A549 (cell line): ENCODE data around the gene PAK4. TPM values are rescaled to one million over a fixed set of nuclear protein-coding genes. Genes with fewer than 3 reads are reported as not detected.

Experiments
- ATAC-seq, 2 experiments: fragments of 200-7000 bp in 1 of 2; fragments of >200 bp in 1 of 2; cut with Nextera tagmentation in 1 of 2; cut with Tn5 transposase in 1 of 2; 3 replicates each; pipeline versions ENCODE4 v1.8.0 to v1.9.1; 2018 to 2020; ENCODE audit warnings: mild to moderate bottlenecking in 1 of 2, moderate library complexity in 1 of 2
- CTCF ChIA-PET: fragments of 300-600 bp; sonication (Branson Sonifier 250); formaldehyde crosslinking; extraction: SDS; loops from one replicate; lab custom pipeline; 2021; ENCODE audit warnings: antibody characterized with exemption, inconsistent platforms; lab: Yijun Ruan, JAX
- POLR2A ChIA-PET: fragments of 350-600 bp; formaldehyde crosslinking; extraction: SDS; loops from one replicate; lab custom pipeline; 2021; ENCODE audit warnings: antibody characterized with exemption, inconsistent platforms; lab: Yijun Ruan, JAX
- DNase-seq, 2 experiments: peaks; one replicate each; pipeline versions ENCODE4 v3.0.0 to v3.0.0-alpha.2; 2011 to 2016; ENCODE audit warnings: low read depth in 1 of 2, low spot score in 1 of 2
- FAIRE-seq: peaks from 2 replicates; lab custom pipeline; 2011; peaks lifted over from hg19 to GRCh38; lab: Jason Lieb, UNC
- H3K27ac ChIP-seq, 2 experiments: fragments of >200 bp; sonication (Bioruptor Twin); formaldehyde crosslinking; 3 replicates each; pipeline ENCODE4 v1.5.1; 2016 to 2017
- H3K4me1 ChIP-seq: fragments of >200 bp; sonication (Bioruptor Twin); formaldehyde crosslinking; 3 replicates; pipeline ENCODE4 v1.6.1; 2016
- H3K4me2 ChIP-seq: fragments of >200 bp; sonication (Bioruptor Twin); formaldehyde crosslinking; 3 replicates; pipeline ENCODE4 v1.6.1; 2016
- H3K4me3 ChIP-seq: fragments of >200 bp; sonication (Bioruptor Twin); formaldehyde crosslinking; 3 replicates; pipeline ENCODE4 v1.5.1; 2016
- H3K9me3 ChIP-seq: fragments of >200 bp; sonication (Bioruptor Twin); formaldehyde crosslinking; 3 replicates; pipeline ENCODE4 v1.6.1; 2016
- CBX8 ChIP-seq: fragments of 200-600 bp; sonication (generic); IDR thresholded peaks from 2 replicates; pipeline ENCODE4 v1.6.1; 2016
- CEBPB ChIP-seq, 2 experiments: fragments of >200 bp in 1 of 2; sonication (Bioruptor Twin) in 1 of 2; formaldehyde crosslinking in 1 of 2; IDR thresholded peaks; 2 replicates each; pipeline ENCODE4 v1.6.1; 2012 to 2016
- CHD4 ChIP-seq: fragments of 200-600 bp; sonication (generic); IDR thresholded peaks from 2 replicates; pipeline ENCODE4 v1.6.1; 2016; ENCODE audit warnings: antibody characterized with exemption, mild to moderate bottlenecking, borderline replicate concordance
- FOSB ChIP-seq: fragments of 250-450 bp; sonication (Bioruptor Pico); IDR thresholded peaks from 2 replicates; pipeline ENCODE4 v1.5.0; 2020; ENCODE audit warnings: mild to moderate bottlenecking, moderate library complexity
- FOSL2 ChIP-seq, 2 experiments: fragments of 450-650 bp in 1 of 2; fragments of >200 bp in 1 of 2; sonication (Bioruptor Twin) in 1 of 2; formaldehyde crosslinking; IDR thresholded peaks; 2 replicates each; pipeline versions ENCODE4 v1.5.0 to v1.6.1; 2016 to 2020; ENCODE audit warnings: mild to moderate bottlenecking in 1 of 2, moderate library complexity in 1 of 2
- FOXS1 ChIP-seq: fragments of 250-450 bp; sonication (Bioruptor Pico); IDR thresholded peaks from 2 replicates; pipeline ENCODE4 v1.5.0; 2020; ENCODE audit warnings: mild to moderate bottlenecking, moderate library complexity
- HDAC2 ChIP-seq: fragments of 200-600 bp; sonication (generic); IDR thresholded peaks from 2 replicates; pipeline ENCODE4 v1.6.1; 2016
- HOXA7 ChIP-seq: fragments of 250-450 bp; sonication (Bioruptor Pico); IDR thresholded peaks from 2 replicates; pipeline ENCODE4 v1.5.0; 2020; ENCODE audit warnings: mild to moderate bottlenecking, moderate library complexity
- HOXB13 ChIP-seq: fragments of 250-450 bp; sonication (Bioruptor Pico); IDR thresholded peaks from 2 replicates; pipeline ENCODE4 v1.5.0; 2020; ENCODE audit warnings: low read depth, mild to moderate bottlenecking, moderate library complexity
- KDM1A ChIP-seq: fragments of 200-600 bp; sonication (generic); IDR thresholded peaks from 2 replicates; pipeline ENCODE4 v1.6.1; 2016; ENCODE audit warnings: low read depth, mild to moderate bottlenecking
- MYC ChIP-seq: IDR thresholded peaks from 2 replicates; pipeline ENCODE4 v1.6.1; 2012; ENCODE audit warnings: mild to moderate bottlenecking, inconsistent platforms, low read length, improper control_type of control experiment, borderline replicate concordance
- NPAS2 ChIP-seq: fragments of 250-450 bp; sonication (Bioruptor Pico); IDR thresholded peaks from 2 replicates; pipeline ENCODE4 v1.8.0; 2022; ENCODE audit warnings: mild to moderate bottlenecking, moderate library complexity, borderline replicate concordance
- NR3C1 ChIP-seq: fragments of >200 bp; sonication (Bioruptor Twin); formaldehyde crosslinking; IDR thresholded peaks from 3 replicates; pipeline ENCODE4 v1.6.1; 2017
- PHF8 ChIP-seq: fragments of 200-600 bp; sonication (generic); IDR thresholded peaks from 2 replicates; pipeline ENCODE4 v1.6.1; 2016; ENCODE audit warnings: low read depth, mild to moderate bottlenecking, antibody characterized with exemption, moderate library complexity, borderline replicate concordance
- POLR2A ChIP-seq: IDR thresholded peaks from 2 replicates; pipeline ENCODE4 v1.6.1; 2012; ENCODE audit warnings: mild to moderate bottlenecking, low read length
- RAD21 ChIP-seq, 2 experiments: fragments of >200 bp in 1 of 2; sonication (Bioruptor Twin) in 1 of 2; formaldehyde crosslinking in 1 of 2; IDR thresholded peaks in 1 of 2; conservative IDR thresholded peaks in 1 of 2; 2 replicates in 1 of 2; 3 replicates in 1 of 2; pipeline ENCODE4 v1.6.1; 2012 to 2018; ENCODE audit warnings: inconsistent platforms in 1 of 2
- RCOR1 ChIP-seq: fragments of 150-350 bp; IDR thresholded peaks from 2 replicates; pipeline ENCODE4 v1.6.1; 2014; ENCODE audit warnings: antibody characterized with exemption, low read length, low read depth
- SMC3 ChIP-seq: fragments of >200 bp; sonication (Bioruptor Twin); formaldehyde crosslinking; IDR thresholded peaks from 3 replicates; pipeline ENCODE4 v1.6.1; 2018; ENCODE audit warnings: inconsistent platforms
- ZC3H11A ChIP-seq: fragments of 450-650 bp; IDR thresholded peaks from 2 replicates; pipeline ENCODE4 v1.6.1; 2014; ENCODE audit warnings: antibody characterized with exemption, mild to moderate bottlenecking
- WGBS: methylation state at CpG from one replicate; pipeline ENCODE4 v1.1.6; 2017; ENCODE audit errors: missing lambda C conversion rate; 5-methylcytosine and 5-hydroxymethylcytosine counted together
- polyA plus RNA-seq, 4 experiments: library from polyadenylated mRNA; depleted of rRNA in 3 of 4; stranded (reverse); fragments of >200 nt; fragmentation: RNase III in 1 of 4; extraction: RNeasy Plus Mini Kit Qiagen cat#74134 plus additional on column Dnase treatment in 1 of 4; gene quantifications; 2 replicates in 3 of 4; 3 replicates in 1 of 4; pipeline ENCODE4 v1.2.3, GENCODE V29; 2011 to 2017
- TF ChIP-seq, protein P1 (sequence below): fragments of 250-450 bp; sonication (Bioruptor Pico); IDR thresholded peaks from 2 replicates; pipeline ENCODE4 v1.5.0; 2021; ENCODE audit warnings: mild to moderate bottlenecking, moderate library complexity, borderline replicate concordance
- TF ChIP-seq, protein P2 (sequence below): fragments of 250-450 bp; sonication (Bioruptor Pico); IDR thresholded peaks from 2 replicates; pipeline ENCODE4 v1.5.0; 2020; ENCODE audit warnings: low read depth, mild to moderate bottlenecking, moderate library complexity
- TF ChIP-seq, protein P3 (sequence below): fragments of 200-600 bp; sonication (generic); IDR thresholded peaks from 2 replicates; pipeline ENCODE4 v1.6.1; 2016; ENCODE audit warnings: antibody characterized with exemption, mild to moderate bottlenecking, moderate library complexity

Gene PAK4
- polyA plus RNA-seq, 2 of the 4 experiments (the other 2 are of a cell fraction), result 42.9 to 84.2 TPM

DNA sequence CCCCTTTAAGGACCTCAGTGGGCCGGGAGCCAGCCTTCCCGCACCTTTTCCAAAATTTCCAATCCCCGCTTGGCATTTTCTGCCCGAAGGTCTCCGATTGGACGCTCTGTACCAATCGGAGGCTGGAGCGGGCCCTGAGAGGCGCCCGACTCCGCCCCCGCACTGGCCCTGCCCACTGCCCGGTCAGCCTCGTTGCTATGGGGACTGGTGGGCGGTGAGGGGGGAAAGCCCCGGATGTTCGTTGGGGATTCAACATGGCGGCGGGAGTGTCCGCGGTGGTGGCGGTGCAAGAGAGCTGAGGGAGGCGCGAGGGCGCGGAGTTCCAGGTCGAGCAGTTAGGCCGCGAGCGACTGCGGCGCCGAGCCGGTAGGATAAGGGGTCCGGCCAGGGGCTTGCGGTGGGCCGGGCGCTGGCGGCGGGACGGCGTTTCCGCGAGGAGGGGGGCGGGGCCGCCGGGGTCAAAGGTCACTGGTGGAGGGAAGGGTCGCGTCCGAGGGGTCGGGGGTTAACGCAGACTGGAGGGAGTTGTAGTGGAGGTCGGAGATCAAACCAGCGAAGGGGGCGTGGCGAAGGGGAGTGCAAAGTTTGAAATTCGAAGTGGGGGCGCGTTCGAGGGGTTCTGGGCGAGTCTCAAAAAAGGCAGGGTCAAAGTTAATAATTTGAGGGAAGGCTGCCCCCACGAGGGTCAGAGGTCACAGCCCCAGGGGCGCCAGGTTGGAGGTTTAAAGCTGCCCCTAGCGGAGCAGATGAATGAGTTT, at the start of gene PAK4 (continued):
- TF ChIP-seq, protein P1, sequence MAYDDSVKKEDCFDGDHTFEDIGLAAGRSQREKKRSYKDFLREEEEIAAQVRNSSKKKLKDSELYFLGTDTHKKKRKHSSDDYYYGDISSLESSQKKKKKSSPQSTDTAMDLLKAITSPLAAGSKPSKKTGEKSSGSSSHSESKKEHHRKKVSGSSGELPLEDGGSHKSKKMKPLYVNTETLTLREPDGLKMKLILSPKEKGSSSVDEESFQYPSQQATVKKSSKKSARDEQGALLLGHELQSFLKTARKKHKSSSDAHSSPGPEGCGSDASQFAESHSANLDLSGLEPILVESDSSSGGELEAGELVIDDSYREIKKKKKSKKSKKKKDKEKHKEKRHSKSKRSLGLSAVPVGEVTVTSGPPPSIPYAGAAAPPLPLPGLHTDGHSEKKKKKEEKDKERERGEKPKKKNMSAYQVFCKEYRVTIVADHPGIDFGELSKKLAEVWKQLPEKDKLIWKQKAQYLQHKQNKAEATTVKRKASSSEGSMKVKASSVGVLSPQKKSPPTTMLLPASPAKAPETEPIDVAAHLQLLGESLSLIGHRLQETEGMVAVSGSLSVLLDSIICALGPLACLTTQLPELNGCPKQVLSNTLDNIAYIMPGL, result peak; percentile 64; the same call in 1 of the 2 replicates
- TF ChIP-seq POLR2A (peak; percentile 95), ZC3H11A (no peak), HOXB13 (CRISPR knock-in tag) (peak; percentile 77; the same call in 1 of the 2 replicates), SMC3 (0 out of 3 replicates have a peak, but pooled peaks have one; percentile 14), MYC (peak; percentile 6; the same call in 1 of the 2 replicates)

DNA sequence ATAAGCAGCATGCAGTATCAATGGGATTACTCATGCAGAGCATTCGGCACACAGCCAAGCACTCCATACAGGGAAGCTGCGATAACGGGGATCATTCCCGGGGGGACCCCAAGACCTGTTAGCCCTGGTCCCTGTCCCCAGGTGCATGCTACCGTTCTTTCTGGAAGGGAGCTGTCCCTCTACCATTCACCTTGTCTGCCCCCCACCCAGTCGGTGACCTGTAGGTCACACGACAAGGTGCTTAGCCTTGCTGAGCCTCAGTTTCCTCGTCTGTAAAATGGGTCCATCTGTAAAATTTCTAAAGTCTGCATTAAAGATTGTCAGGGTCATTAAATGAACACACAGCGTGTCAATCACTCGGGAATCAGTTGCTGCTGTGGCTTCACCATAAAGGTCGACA, 48.3 kb upstream of the PAK4 start:
- ChIA-PET POLR2A (interaction anchor here (1.8 to 2.1 kb wide), 2 partner anchors 46 to 101 kb away, joined by 4 to 6 read pairs; partner anchors contain the start of genes FBXO17 and FBXO27), CTCF (interaction anchor here (0.8 to 36.8 kb wide), 7 partner anchors 11 to 115 kb away, joined by 3 to 612 read pairs (median 26); partner anchors contain the start of gene FBXO17)
- TF ChIP-seq PHF8 (no peak), KDM1A (peak; percentile 96), SMC3 (no peak), RCOR1 (0 out of 2 replicates have a peak, but pooled peaks have one; percentile 16), NR3C1 (no peak), HOXA7 (no peak), RAD21 (conservative IDR thresholded peaks at IDR 0.05 in 1 of 2, IDR thresholded peaks at IDR 0.05 in 1 of 2) (no peak), FOXS1 (CRISPR knock-in tag) (no peak), MYC (no peak), HDAC2 (peak; percentile 74; the same call in 1 of the 2 replicates), CHD4 (0 out of 2 replicates have a peak, but pooled peaks have one; percentile 92)
- TF ChIP-seq, protein P2, sequence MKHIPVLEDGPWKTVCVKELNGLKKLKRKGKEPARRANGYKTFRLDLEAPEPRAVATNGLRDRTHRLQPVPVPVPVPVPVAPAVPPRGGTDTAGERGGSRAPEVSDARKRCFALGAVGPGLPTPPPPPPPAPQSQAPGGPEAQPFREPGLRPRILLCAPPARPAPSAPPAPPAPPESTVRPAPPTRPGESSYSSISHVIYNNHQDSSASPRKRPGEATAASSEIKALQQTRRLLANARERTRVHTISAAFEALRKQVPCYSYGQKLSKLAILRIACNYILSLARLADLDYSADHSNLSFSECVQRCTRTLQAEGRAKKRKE (CRISPR knock-in tag), result no peak
- peak overlapping the region; percentile 84 to 86 for H3K27ac ChIP-seq
- H3K9me3 ChIP-seq, result no peaks in the 10 kb centered on the region
- no peak overlapping the region for H3K4me3 ChIP-seq
- H3K4me2 ChIP-seq, result no peak overlapping the region
- H3K4me1 ChIP-seq, result peaks cover 58% of the 10 kb centered on the region
- ATAC-seq (no peak), DNase-seq (no peak), FAIRE-seq (no peak)
- 80% methylated on average over 11 of the region's 11 CpGs for WGBS

DNA sequence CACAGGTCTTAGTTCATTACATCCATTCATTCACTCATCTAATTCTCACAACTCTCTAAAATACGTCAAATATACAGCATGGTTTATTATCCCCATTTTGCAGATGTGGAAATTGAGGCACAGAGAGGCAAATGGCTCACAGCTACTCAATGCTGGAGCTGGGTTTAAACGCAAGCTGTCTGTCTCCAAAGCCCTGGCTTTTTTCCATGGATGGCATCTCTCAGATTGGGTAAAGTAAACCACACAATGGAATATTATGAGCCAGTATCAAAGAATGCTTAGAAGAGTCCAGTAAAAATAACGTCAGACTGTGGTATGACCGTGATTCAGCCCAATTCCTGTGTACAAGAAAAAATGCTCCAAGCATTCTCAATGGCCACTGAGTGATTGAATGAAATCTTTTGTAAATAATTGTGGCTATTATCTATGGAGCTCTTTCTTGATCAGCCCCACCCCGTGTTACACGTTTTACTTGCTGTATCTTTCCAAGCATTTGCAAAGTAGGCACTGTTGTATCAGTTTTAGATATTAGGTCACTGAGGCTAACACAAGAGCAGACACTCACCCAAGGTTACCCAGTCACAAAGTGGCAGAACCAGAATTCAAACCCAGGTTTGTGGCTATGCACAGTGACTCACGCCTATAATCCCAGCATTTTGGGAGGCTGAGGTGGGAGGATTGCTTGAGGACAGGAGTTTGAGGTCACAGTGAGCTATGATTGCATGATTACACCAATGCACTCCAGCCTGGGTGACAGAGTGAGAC, 47.0 kb upstream of the PAK4 start:
- Histone ChIP-seq H3K4me2 (peak overlapping the region; percentile 48), H3K9me3 (no peaks in the 10 kb centered on the region), H3K4me3 (no peak overlapping the region), H3K27ac (peak overlapping the region; percentile 84 to 86), H3K4me1 (peaks cover 56% of the 10 kb centered on the region)
- FAIRE-seq, result peak; percentile 100
- 9% methylated on average over 7 of the region's 7 CpGs for WGBS
- DNase-seq, result peak; percentile 94 to 96
- ChIA-PET POLR2A (interaction anchor here (0.6 to 2.1 kb wide), 7 partner anchors 34 to 148 kb away, joined by 3 to 9 read pairs (median 6); partner anchors contain the start of genes FBXO17, FBXO27, MRPS12 and SARS2), CTCF (interaction anchor here (0.6 to 36.8 kb wide), 11 partner anchors 10 to 766 kb away, joined by 3 to 612 read pairs (median 5); partner anchors contain the start of gene FBXO17)
- peak; percentile 83 to 86 for ATAC-seq
- TF ChIP-seq CHD4, result 0 out of 2 replicates have a peak, but pooled peaks have one; percentile 43
- TF ChIP-seq, protein P3, sequence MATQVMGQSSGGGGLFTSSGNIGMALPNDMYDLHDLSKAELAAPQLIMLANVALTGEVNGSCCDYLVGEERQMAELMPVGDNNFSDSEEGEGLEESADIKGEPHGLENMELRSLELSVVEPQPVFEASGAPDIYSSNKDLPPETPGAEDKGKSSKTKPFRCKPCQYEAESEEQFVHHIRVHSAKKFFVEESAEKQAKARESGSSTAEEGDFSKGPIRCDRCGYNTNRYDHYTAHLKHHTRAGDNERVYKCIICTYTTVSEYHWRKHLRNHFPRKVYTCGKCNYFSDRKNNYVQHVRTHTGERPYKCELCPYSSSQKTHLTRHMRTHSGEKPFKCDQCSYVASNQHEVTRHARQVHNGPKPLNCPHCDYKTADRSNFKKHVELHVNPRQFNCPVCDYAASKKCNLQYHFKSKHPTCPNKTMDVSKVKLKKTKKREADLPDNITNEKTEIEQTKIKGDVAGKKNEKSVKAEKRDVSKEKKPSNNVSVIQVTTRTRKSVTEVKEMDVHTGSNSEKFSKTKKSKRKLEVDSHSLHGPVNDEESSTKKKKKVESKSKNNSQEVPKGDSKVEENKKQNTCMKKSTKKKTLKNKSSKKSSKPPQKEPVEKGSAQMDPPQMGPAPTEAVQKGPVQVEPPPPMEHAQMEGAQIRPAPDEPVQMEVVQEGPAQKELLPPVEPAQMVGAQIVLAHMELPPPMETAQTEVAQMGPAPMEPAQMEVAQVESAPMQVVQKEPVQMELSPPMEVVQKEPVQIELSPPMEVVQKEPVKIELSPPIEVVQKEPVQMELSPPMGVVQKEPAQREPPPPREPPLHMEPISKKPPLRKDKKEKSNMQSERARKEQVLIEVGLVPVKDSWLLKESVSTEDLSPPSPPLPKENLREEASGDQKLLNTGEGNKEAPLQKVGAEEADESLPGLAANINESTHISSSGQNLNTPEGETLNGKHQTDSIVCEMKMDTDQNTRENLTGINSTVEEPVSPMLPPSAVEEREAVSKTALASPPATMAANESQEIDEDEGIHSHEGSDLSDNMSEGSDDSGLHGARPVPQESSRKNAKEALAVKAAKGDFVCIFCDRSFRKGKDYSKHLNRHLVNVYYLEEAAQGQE, result no peak
- peak; percentile 98 for TF ChIP-seq RCOR1
- TF ChIP-seq FOXS1 (CRISPR knock-in tag), result peak; percentile 30; the same call in 1 of the 2 replicates
- TF ChIP-seq CBX8, result no peak
- no peak for TF ChIP-seq FOSB
- TF ChIP-seq CEBPB (IDR thresholded peaks at IDR 0.05), result peak; percentile 50 to 84; a peak in 3 of 4 replicates
- TF ChIP-seq, protein P2 (CRISPR knock-in tag), result peak; percentile 88; the same call in 1 of the 2 replicates
- TF ChIP-seq HOXB13 (CRISPR knock-in tag), result peak; percentile 84; the same call in 1 of the 2 replicates
- TF ChIP-seq HOXA7, result peak; percentile 91; the same call in 1 of the 2 replicates
- TF ChIP-seq RAD21 (conservative IDR thresholded peaks at IDR 0.05 in 1 of 2, IDR thresholded peaks at IDR 0.05 in 1 of 2), result no peak; a peak in 1 of 5 replicates
- peak; percentile 94 for TF ChIP-seq FOSL2 (IDR thresholded peaks at IDR 0.05)
- TF ChIP-seq FOSL2 (CRISPR knock-in tag; IDR thresholded peaks at IDR 0.05), result peak; percentile 98
- TF ChIP-seq NPAS2, result no peak
- TF ChIP-seq NR3C1, result no peak
- no peak for TF ChIP-seq HDAC2
